Fibroblast of peridontal ligament (primary cell): Measurements from ENCODE around the gene LURAP1L.
A peak's percentile ranks its signal among the peaks of the same experiment; 100 is the strongest.

ENCODE experiments used
- DNase-seq: peaks from one replicate; pipeline ENCODE4 v3.0.0-alpha.2; 2010; ENCODE audit errors: extremely low read depth

LURAP1L gene

GRCh38 chr9:12812710-12813109 is 37.9 kb downstream of the LURAP1L start:
- DNase-seq: peak; percentile 36

- peak; percentile 29 for DNase-seq
Measured at GRCh38 chr9:12813533-12813932, 38.7 kb downstream of the LURAP1L start.

GRCh38 chr9:12813960-12814876 is 39.4 kb downstream of the LURAP1L start:
- DNase-seq: peak; percentile 100

GRCh38 chr9:12814877-12815237 is 40.0 kb downstream of the LURAP1L start:
- DNase-seq: no peak

- DNase-seq: peak; percentile 81
Measured at GRCh38 chr9:12815888-12816287, 41.1 kb downstream of the LURAP1L start.

GRCh38 chr9:12816656-12817101 is 41.9 kb downstream of the LURAP1L start:
- no peak for DNase-seq

GRCh38 chr9:12817702-12818101 is 42.9 kb downstream of the LURAP1L start:
- DNase-seq: no peak

GRCh38 chr9:12818431-12819000 is 43.7 kb downstream of the LURAP1L start:
- DNase-seq: peak; percentile 80

GRCh38 chr9:12819436-12820185 is 44.8 kb downstream of the LURAP1L start:
- no peak for DNase-seq

GRCh38 chr9:12822111-12822510 is 47.3 kb downstream of the LURAP1L start:
- DNase-seq: no peak

- no peak for DNase-seq
Measured at GRCh38 chr9:12826924-12827565, 52.2 kb downstream of the LURAP1L start.

GRCh38 chr9:12833701-12834100 is 58.9 kb downstream of the LURAP1L start:
- no peak for DNase-seq

GRCh38 chr9:12838546-12838945 is 63.7 kb downstream of the LURAP1L start:
- DNase-seq: peak; percentile 51

GRCh38 chr9:12843735-12844134 is 68.9 kb downstream of the LURAP1L start:
- peak; percentile 87 for DNase-seq

GRCh38 chr9:12846035-12846434 is 71.2 kb downstream of the LURAP1L start:
- peak; percentile 91 for DNase-seq

- DNase-seq: no peak
Measured at GRCh38 chr9:12847561-12847960, 72.7 kb downstream of the LURAP1L start.

- peak; percentile 76 for DNase-seq
Measured at GRCh38 chr9:12849486-12850003, 74.7 kb downstream of the LURAP1L start.

GRCh38 chr9:12851341-12852090 is 76.7 kb downstream of the LURAP1L start:
- DNase-seq: no peak

- DNase-seq: no peak
Measured at GRCh38 chr9:12853051-12853450, 78.2 kb downstream of the LURAP1L start.

- DNase-seq: no peak
Measured at GRCh38 chr9:12854221-12854620, 79.4 kb downstream of the LURAP1L start.

GRCh38 chr9:12855066-12855465 is 80.2 kb downstream of the LURAP1L start:
- no peak for DNase-seq
